ENCODE data around the gene JOSD1. TPM values are rescaled to one million over a fixed set of nuclear protein-coding genes. Genes with fewer than 3 reads are reported as not detected.
A peak's percentile ranks its signal among the peaks of the same experiment; 100 is the strongest.

Gene JOSD1
- total and polyA plus RNA-seq, 12 donors = 9.6 to 37.3 (median 21.8) TPM

GRCh38 chr22:38725900-38726655 is 25.3 kb upstream of the JOSD1 start:
- no peak for TF ChIP-seq CTCF (IDR thresholded peaks at IDR 0.05)
- intact Hi-C loops (cut with DNase I) = no loop called here
- DNase-seq = no peak
- H3K27me3 ChIP-seq = no peaks in the 10 kb centered on the region
- peaks cover 0 to 11% (median 0%) of the 10 kb centered on the region in 9 donors for H3K4me1 ChIP-seq
- H3K27ac ChIP-seq = no peak overlapping the region
- no peaks in the 10 kb centered on the region for H3K9me3 ChIP-seq
- no peak overlapping the region for H3K4me3 ChIP-seq
- WGBS, 2 donors = 94 to 95% methylated on average over 18 of the region's 18 CpGs
- H3K36me3 ChIP-seq = peaks cover 7 to 100% (median 87%) of the 10 kb centered on the region in 9 donors
- no peak for ATAC-seq

- no peak overlapping the region for H3K4me3 ChIP-seq
- intact Hi-C loops (cut with DNase I) = no loop called here
- no peaks in the 10 kb centered on the region for H3K27me3 ChIP-seq
- DNase-seq (no peak), ATAC-seq (peak in 1 of 8 donors; percentile 8)
- H3K27ac ChIP-seq = no peak overlapping the region
- peaks cover under 1 to 100% (median 83%) of the 10 kb centered on the region in 9 donors for H3K36me3 ChIP-seq
- peaks cover 0 to 11% (median 0%) of the 10 kb centered on the region in 9 donors for H3K4me1 ChIP-seq
- peak in 8 of 9 donors; percentile 6 to 51 (median 40) for TF ChIP-seq CTCF (IDR thresholded peaks at IDR 0.05)
- 64 to 74% methylated on average over 3 of the region's 3 CpGs for WGBS, 2 donors
- no peaks in the 10 kb centered on the region for H3K9me3 ChIP-seq
Measured at GRCh38 chr22:38724926-38725571, 24.3 kb upstream of the JOSD1 start.

GRCh38 chr22:38724176-38724575 is 23.4 kb upstream of the JOSD1 start:
- Histone ChIP-seq H3K4me1 (peaks cover 0 to 11% (median 0%) of the 10 kb centered on the region in 9 donors), H3K9me3 (no peaks in the 10 kb centered on the region), H3K36me3 (peaks cover 0 to 100% (median 74%) of the 10 kb centered on the region in 9 donors), H3K27ac (no peak overlapping the region), H3K4me3 (no peak overlapping the region), H3K27me3 (no peaks in the 10 kb centered on the region)
- no peak for TF ChIP-seq CTCF (IDR thresholded peaks at IDR 0.05)
- DNase-seq = no peak
- no peak for ATAC-seq
- 98% methylated on average over 7 of the region's 7 CpGs for WGBS, 2 donors
- intact Hi-C loops (cut with DNase I) = no loop called here

- DNase-seq = no peak
- no peak overlapping the region for H3K27ac ChIP-seq
- no peak for ATAC-seq
- intact Hi-C loops (cut with DNase I) = no loop called here
- peaks cover 0 to 13% (median 5%) of the 10 kb centered on the region in 9 donors for H3K4me1 ChIP-seq
- H3K4me3 ChIP-seq = no peak overlapping the region
- H3K36me3 ChIP-seq = peaks cover 0 to 100% (median 60%) of the 10 kb centered on the region in 9 donors
- H3K27me3 ChIP-seq = no peaks in the 10 kb centered on the region
- H3K9me3 ChIP-seq = no peaks in the 10 kb centered on the region
- TF ChIP-seq CTCF (IDR thresholded peaks at IDR 0.05) = no peak
- WGBS, 2 donors = 87 to 88% methylated on average over 7 of the region's 7 CpGs
Measured at GRCh38 chr22:38721551-38721950, 20.8 kb upstream of the JOSD1 start.

All from heart right ventricle (tissue), 16 donors.